ENCODE data around the gene TYMP. TPM values are rescaled to one million over a fixed set of nuclear protein-coding genes. Genes with fewer than 3 reads are reported as not detected.
A peak's percentile ranks its signal among the peaks of the same experiment; 100 is the strongest.

The TYMP gene
- polyA plus RNA-seq, 1 of the 3 experiments (the other 2 are of a cell fraction), result 1.7 TPM

GRCh38 chr22:50532824-50533796, 3.3 kb upstream of the TYMP start (continued):
- TF ChIP-seq, protein P1, sequence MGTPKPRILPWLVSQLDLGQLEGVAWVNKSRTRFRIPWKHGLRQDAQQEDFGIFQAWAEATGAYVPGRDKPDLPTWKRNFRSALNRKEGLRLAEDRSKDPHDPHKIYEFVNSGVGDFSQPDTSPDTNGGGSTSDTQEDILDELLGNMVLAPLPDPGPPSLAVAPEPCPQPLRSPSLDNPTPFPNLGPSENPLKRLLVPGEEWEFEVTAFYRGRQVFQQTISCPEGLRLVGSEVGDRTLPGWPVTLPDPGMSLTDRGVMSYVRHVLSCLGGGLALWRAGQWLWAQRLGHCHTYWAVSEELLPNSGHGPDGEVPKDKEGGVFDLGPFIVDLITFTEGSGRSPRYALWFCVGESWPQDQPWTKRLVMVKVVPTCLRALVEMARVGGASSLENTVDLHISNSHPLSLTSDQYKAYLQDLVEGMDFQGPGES (IDR thresholded peaks at IDR 0.05; ENCODE audit: low read depth, low read length), result no peak
- TF ChIP-seq GATA2 (CRISPR knock-in tag; IDR thresholded peaks at IDR 0.05), result no peak
- no peak for TF ChIP-seq RAD21 (IDR thresholded peaks at IDR 0.05; ENCODE audit: low read length)

- peak overlapping the region; percentile 29; the same call in 1 of the 2 replicates for H2AFZ ChIP-seq (ENCODE audit: low read depth)
- H3K4me3 ChIP-seq (ENCODE audit: low read depth in 2 of 2, low read length in 1 of 2), result peak overlapping the region; percentile 54 to 59
- CTCF ChIA-PET, result interaction anchor here (0.9 to 1.5 kb wide), 5 partner anchors 9 to 190 kb away, joined by 3 to 12 read pairs (median 3); partner anchors contain the start of gene SYCE3
- 15% methylated on average over 10 of the region's 56 CpGs for WGBS (ENCODE audit: low lambda C conversion rate)
- H3K9me2 ChIP-seq, result no peaks in the 10 kb centered on the region
- H3F3A ChIP-seq (replicated peaks; ENCODE audit: insufficient read depth), result peaks cover 11% of the 10 kb centered on the region
- H3K4me2 ChIP-seq, result peak overlapping the region; percentile 92
- no peaks in the 10 kb centered on the region for H3K27me3 ChIP-seq (ENCODE audit: insufficient read depth)
- H3K79me2 ChIP-seq (ENCODE audit: insufficient read depth), result no peaks in the 10 kb centered on the region
- no peaks in the 10 kb centered on the region for H4K20me1 ChIP-seq (ENCODE audit: insufficient read depth)
- TF ChIP-seq RXRA (IDR thresholded peaks at IDR 0.05; ENCODE audit: borderline replicate concordance, low read depth), result no peak
- peak; percentile 10; the same call in 1 of the 2 replicates for TF ChIP-seq PBX3 (IDR thresholded peaks at IDR 0.05)
- no peak for TF ChIP-seq MXI1 (IDR thresholded peaks at IDR 0.05; ENCODE audit: low read depth, low read length)
- TF ChIP-seq, protein P2, sequence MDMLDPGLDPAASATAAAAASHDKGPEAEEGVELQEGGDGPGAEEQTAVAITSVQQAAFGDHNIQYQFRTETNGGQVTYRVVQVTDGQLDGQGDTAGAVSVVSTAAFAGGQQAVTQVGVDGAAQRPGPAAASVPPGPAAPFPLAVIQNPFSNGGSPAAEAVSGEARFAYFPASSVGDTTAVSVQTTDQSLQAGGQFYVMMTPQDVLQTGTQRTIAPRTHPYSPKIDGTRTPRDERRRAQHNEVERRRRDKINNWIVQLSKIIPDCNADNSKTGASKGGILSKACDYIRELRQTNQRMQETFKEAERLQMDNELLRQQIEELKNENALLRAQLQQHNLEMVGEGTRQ (IDR thresholded peaks at IDR 0.05; ENCODE audit: borderline replicate concordance, low read depth, low read length), result no peak
- TF ChIP-seq JUND (IDR thresholded peaks at IDR 0.05), result no peak
- H3K4me1 ChIP-seq (ENCODE audit: control insufficient read depth in 1 of 2, insufficient read depth in 2 of 2, low read depth in 1 of 2, low read length in 1 of 2), result peaks cover 0 to 13% of the 10 kb centered on the region in 2 experiments; a peak in 1 of 4 replicates
- peak overlapping the region; percentile 62 for H3K9ac ChIP-seq
- H3K36me3 ChIP-seq (replicated peaks in 1 of 2; ENCODE audit: control insufficient read depth in 1 of 2, insufficient read depth in 2 of 2, low read length in 1 of 2), result no peaks in the 10 kb centered on the region
- peak; percentile 90 for DNase-seq
- H3K9me3 ChIP-seq, result no peaks in the 10 kb centered on the region
- H3K27ac ChIP-seq (ENCODE audit: low read depth in 2 of 2, low read length in 1 of 2), result peak overlapping the region in 1 of 2 experiments; percentile 56; a peak in 1 of 4 replicates
- POLR2A ChIA-PET, result interaction anchor here (1.0 to 1.2 kb wide), 3 partner anchors 24 to 50 kb away, joined by 3 to 8 read pairs (median 3); partner anchors contain the start of gene SYCE3
Observed at GRCh38 chr22:50531962-50532674, 2.3 kb upstream of the TYMP start.

Data from SK-N-SH (cell line).